Ramos (cell line): ENCODE measurements around the gene SMARCD2.
"Not testable (repeated sequence)": the region's sequence is repeated elsewhere in the genome, so short reads cannot be mapped to it uniquely, and the experiment has no call there.

ENCODE experiments used
- in situ Hi-C: fragments of 300-500 bp; cut with MboI; formaldehyde crosslinking; loops from one replicate; pipeline ENCODE4 v1.14.3; 2022; ENCODE audit warnings: low sequenced_read_pairs; ENCODE audit not compliant: unreplicated experiment

The SMARCD2 gene

DNA sequence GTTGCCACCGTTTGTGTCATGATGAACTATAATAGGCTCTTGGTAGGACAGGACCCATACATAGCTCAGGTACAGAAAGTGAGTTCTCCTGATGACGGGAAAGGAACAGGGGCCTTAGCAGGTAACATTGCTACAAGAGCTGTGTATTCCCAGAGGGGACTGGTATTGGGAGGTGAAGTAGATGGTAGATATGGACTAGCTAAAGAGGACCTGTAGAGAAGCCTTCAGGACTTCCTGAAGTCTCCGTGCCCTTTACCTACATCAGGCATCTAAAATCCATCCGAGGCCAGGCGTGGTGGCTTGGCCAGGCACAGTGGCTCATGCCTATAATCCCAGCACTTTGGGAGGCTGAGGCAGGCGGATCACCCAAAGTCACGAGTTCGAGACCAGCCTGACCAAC is 12.7 kb upstream of the SMARCD2 start:
- in situ Hi-C loops: loop anchor here (25.0 kb wide), 1 partner anchor 418 kb away; the partner anchor contains the start of gene CYB561

DNA sequence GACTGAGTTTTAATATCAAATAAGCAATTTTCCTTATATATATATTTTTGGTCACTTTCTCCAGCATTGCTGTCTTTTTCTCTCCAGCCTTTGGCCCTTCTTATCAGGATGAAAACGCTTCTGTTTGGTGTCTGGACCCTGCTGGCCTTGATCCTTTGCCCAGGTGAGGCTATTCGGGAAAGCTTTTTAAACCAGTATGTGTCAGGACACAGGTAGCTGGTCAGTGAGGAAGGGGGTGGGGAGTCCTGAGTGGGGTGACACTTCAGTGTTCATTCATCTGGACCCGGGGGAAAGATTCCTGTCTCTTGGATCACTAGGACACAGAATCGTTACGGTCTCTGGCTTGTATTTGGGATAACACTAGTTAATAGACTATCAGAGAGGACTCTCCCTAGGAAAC is 12.2 kb upstream of the SMARCD2 start:
- in situ Hi-C loops: loop anchor here (25.0 kb wide), 1 partner anchor 417 kb away; the partner anchor contains the start of gene CYB561

DNA sequence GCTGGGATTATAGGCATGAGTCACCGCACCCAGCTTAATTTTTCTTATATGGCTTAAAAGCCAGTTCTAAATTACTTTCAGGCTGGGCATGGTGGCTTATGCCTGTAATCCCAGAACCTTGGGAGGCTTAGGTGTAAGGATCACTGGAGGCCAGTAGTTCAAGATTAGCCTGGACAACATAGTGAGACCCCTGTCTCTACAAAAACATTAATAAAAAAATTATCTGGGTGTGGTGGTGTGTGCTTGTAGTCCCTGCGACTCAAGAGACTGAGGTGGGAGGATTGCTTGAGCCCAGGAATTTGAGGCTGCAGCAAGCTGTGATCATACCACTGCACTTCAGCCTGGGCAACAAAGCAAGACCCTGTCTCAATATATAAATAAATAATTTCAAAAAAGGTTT is 10.8 kb upstream of the SMARCD2 start:
- in situ Hi-C loops: loop anchor here (25.0 kb wide), 1 partner anchor 416 kb away; the partner anchor contains the start of gene CYB561

DNA sequence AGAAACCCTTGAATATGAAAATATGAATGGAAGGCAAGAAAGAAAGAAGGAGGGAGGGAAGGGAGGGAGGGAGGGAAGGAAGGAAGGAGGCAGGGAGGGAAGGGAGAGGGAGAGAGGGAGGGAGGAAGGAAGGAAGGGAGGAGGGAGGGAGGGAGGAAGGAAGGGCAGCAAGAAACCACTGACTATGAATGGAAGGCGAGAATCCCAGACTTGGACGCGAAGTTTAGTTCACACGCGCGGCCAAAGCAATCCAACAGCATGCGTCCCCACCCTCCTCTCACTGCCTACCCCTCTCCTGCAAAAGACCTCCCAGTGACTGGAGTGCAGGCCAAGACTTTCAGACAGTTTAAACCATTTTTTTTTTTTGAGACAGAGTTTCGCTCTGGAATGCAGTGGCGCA is 7.9 kb upstream of the SMARCD2 start:
- in situ Hi-C loops: loop anchor here (25.0 kb wide), 1 partner anchor 413 kb away; the partner anchor contains the start of gene CYB561

DNA sequence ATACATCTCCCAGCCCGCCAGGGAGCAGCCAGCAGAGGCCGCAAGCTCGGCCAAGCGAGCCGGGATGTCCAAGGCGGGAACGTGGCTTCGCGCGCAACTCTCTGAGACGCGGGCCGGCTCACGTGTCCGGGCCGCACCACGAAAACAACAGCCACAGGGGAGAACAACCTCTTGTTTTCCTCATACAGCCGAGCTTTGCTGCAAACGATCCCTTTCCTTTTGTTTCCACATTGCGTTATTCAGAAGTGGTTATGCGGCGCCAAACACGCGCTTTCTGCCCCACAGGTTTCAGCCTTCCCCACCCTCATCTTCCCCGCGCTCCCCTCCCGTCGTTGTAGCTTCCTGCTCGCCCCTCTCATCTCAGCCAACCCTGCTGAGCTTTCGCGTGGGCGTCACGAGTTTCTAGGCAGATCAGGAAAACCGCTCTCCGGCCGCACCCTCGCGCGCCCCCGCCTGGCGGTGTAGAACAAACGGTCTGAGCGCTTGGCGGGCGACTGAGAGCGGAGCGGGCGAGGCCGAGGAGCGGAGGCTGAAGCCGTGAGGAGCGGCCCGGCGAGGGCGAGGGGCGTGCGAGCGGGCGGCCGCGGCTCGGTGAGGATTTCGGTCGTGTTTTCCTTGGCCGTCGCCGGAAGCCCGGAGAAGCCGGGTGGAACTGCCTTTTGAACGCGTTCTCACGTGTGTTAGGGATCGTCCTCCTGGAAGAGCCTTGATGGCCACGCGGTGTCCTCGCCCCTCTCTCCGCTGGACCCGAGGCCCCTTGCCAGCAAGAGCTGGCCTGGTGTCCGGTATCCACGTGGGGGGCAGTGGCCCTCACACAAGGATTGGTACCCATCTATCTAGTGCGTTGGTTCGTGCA is 6.6 kb upstream of the SMARCD2 start:
- in situ Hi-C loops: no loop called here

GRCh38 chr17:63847525-63848249 is 5.2 kb upstream of the SMARCD2 start:
- in situ Hi-C loops: no loop called here

GRCh38 chr17:63845509-63845908 is 3.0 kb upstream of the SMARCD2 start:
- in situ Hi-C loops: no loop called here

DNA sequence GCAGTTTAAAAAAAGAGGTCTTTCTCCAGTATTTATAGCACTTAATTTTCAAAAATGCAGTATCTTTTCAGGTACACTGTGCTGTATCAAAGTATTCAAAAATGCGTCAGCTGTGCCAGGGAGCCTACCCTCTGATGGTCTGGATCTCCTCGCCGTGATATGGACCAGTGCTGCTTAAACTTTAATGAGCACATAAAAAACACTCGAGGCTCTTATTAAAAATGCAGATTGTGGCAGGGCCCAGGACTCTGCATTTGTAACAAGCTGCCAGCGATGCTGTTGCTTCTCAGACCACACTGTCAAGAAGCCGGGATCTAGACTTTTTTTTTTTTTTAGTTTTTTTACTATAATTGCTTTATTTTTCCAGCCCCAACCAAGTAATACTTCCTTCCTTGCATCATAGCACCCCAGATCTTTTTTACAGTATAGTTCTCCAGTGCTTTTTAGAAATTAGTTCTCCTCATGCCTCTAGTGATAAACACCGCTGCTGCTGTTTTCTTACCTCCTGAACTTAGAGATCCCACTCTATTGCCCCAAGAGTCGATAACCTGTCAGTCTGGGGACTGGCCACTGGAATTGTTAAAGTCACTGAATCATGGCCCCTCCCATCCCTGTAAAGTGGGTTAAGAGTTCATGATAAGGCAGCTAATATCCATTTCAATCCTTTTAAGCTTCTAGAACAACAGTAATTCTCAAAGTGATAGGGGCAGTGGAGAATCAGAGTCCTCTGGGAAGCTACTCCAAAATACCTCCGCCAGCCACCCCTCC is 1.6 kb upstream of the SMARCD2 start:
- in situ Hi-C loops: no loop called here

GRCh38 chr17:63843387-63843888 is 953 bp upstream of the SMARCD2 start:
- in situ Hi-C loops: not testable (repeated sequence)

DNA sequence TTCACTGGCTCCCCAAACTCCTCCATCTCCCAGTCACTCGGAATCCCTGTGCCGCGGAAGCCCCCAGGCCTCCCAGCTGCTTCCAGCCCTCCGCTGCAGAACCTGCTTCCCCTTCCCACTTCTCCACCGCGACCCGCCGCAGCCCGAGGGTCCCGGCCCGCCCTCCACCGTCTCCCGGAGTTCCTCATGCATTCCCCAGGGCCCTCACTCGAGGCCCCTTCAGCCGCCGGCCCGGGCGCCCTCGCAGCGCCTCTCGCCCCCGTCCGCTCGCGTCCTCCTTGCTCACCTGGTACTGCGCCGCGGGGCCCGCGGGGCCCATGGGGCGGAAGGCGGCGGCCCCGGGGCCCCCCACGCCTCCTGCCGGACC is 329 bp downstream of the SMARCD2 start:
- in situ Hi-C loops: no loop called here

GRCh38 chr17:63841350-63842172 is 924 bp downstream of the SMARCD2 start:
- in situ Hi-C loops: no loop called here

DNA sequence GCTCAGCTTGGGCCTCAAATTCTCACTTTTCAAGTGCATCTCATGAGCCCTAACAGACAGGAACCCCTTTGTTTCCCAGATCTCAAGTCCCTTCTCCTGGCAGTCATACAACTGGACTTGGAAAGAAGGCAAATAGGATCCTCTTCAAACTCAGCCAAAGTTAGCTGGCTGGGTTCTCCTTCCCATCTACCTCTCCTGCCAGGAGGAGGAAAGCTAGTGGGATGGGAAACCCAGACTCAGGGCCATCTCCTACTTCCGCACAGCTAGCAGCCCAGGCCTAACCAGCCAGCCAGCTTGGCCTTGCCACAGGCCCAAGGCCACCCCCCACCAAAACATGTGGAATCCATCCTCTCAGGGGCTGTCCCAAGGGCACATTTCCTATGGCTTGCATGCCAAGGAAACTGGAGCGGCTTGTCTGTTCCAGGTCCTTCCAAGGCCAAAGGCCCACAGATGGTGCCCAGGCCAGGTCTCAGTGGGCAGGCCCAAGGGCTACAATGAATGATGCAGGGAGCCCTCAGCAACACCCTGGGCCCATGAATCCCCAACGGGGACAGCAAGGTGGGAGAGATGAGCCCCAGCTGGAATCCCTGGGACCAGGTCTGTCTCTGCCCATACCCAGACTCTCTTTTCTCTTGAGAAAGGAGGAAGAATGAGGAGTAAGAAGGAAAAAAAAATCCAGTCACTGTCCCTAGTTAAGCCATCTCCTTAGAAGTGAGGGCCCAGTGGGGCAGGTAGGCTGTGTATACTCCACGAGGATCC is 1.7 kb downstream of the SMARCD2 start:
- in situ Hi-C loops: no loop called here

DNA sequence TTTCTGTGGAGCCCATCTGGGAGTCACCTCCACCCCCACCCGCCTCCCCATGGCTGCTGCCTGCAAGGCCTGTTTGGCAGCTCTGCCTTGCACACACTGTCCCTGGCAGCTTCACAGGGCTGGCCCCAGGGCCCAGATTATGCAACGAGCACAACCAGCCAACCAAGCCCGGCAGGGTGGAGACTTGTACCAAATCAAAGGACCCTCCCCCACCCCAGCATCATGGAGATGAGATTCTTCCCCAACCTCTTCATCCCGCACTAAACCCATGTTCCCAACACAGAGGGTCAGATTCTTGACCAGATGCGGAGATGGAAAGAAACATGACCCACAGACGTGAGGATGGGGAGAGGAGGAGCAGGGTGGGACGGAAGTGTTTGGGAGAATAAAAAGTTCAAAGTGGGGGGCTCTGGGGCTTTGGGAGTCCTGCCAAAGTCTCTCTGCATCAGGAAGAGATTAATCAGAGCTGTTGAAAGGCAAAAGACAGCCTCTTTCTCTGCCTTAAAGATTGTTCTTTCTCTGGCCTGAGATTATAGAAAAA is 3.8 kb downstream of the SMARCD2 start:
- in situ Hi-C loops: no loop called here

DNA sequence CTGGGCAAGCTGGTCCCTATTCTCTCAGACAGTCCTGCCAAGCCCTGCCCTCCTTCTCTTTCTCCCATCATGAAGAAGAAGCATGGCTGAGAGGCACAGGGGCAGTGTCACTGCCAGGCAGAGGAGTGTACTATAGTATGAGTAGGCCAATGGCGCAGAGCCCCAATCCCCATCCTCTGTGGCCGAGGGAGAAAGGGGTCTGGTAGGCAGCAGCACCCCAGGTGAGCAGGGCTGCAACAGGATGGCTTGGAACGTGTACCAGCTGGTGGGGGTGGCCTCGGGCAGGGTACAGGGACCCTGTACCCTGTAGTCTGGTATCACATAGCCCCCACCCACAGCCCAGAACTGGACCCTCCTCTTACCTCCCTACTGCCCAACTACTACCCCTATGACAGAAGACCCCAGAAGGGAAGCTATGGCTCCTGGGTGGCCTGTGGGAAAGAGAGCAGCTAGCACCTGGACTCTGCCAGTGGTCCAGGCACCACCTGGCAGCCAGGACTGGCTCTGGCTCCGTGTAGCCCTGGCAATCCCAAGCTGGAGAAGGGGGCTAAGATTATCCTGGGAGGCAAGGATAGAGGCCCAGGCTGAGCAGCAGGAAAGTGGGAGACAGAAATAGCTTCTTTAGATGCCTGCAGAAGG is 4.4 kb downstream of the SMARCD2 start:
- in situ Hi-C loops: no loop called here

GRCh38 chr17:63837480-63837879 is 5.0 kb downstream of the SMARCD2 start:
- in situ Hi-C loops: no loop called here

DNA sequence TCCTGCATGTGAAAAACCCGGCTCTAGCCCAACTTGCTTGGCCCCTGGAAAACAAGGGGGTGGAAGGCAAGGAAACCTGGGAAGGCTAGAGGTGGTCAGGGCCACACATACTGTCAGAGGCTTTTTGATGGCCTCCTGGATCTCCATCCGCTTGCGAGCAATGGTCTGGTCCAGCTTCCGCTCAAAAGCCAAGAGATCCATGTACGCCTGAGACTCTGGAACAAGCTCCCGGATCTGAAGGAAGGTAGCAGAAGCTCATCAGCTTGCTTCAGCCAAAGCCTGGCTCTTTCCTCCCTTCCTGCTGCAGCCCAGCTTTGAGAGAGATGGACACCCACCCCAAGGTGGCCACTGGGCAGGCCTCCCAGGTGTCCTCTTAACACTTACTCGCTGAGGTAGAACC is 5.7 kb downstream of the SMARCD2 start:
- in situ Hi-C loops: no loop called here

DNA sequence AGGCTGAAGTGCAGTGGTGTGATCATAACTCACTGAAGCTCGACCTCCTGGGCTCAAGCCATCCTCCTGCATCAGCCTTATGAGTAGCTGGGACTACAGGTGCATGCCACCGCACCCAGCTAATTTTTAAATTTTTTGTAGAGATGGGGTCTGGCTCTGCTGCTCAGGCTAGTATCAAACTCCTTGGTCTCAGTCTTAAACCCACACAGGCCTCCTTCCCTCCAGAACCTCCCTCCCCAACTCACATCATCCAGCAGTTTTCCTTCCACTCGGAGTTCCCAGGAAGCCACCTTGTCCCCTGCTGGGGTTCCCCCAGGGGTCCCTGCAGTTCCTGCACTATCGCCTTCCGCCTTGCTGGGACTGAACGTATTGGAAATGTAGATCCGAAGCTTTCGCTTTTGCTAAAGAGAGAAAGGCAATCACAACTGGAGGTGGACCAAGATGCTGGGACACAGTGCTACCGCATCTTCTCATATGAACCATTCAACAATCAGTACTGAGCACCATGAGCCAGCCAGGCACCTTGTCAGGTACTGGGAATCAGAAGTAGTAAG is 7.2 kb downstream of the SMARCD2 start:
- in situ Hi-C loops: no loop called here
